Natural killer cell (primary cell): Measurements from ENCODE around the gene MAP1LC3C. TPM values are rescaled to one million over a fixed set of nuclear protein-coding genes. Genes with fewer than 3 reads are reported as not detected.

Experiments used
- ATAC-seq, 3 donors: fragments of 150-1000 bp in 2 of 3; fragments of 200-7000 bp in 1 of 3; cut with Tn5 transposase; 1 replicate in 1 of 3; 2 replicates in 2 of 3; pipeline ENCODE4 v1.10.0; 2021; ENCODE audit warnings: mild to moderate bottlenecking in 2 of 3, moderate library complexity in 2 of 3
- DNase-seq, 2 donors: peaks; one replicate each; pipeline versions ENCODE4 v3.0.0 to v3.0.0-alpha.2; 2013 to 2021; ENCODE audit warnings: mixed read lengths in 1 of 2
- H3K27ac ChIP-seq: one replicate; pipeline ENCODE4 v1.5.1; 2013; ENCODE audit warnings: mild to moderate bottlenecking, low read length
- H3K27me3 ChIP-seq: one replicate; pipeline ENCODE4 v1.6.1; 2013; ENCODE audit warnings: low read length; ENCODE audit not compliant: control insufficient read depth, insufficient read depth
- H3K36me3 ChIP-seq: one replicate; pipeline ENCODE4 v1.6.1; 2013; ENCODE audit warnings: low read length; ENCODE audit not compliant: control insufficient read depth, insufficient read depth
- H3K4me1 ChIP-seq: one replicate; pipeline ENCODE4 v1.6.1; 2013; ENCODE audit warnings: low read length; ENCODE audit not compliant: control insufficient read depth, insufficient read depth
- H3K4me3 ChIP-seq: one replicate; pipeline ENCODE4 v1.5.1; 2013; ENCODE audit warnings: low read length
- H3K9me3 ChIP-seq: one replicate; pipeline ENCODE4 v1.6.1; 2013; ENCODE audit warnings: low read length; ENCODE audit not compliant: control insufficient read depth, insufficient read depth
- H3K27ac Mint-ChIP-seq, 2 donors: one replicate each; pipeline ENCODE4 v1.8.0; 2022; ENCODE audit warnings: mild to moderate bottlenecking in 2 of 2, mixed read lengths in 2 of 2, moderate library complexity in 1 of 2
- H3K27me3 Mint-ChIP-seq, 2 donors: one replicate each; pipeline ENCODE4 v1.8.0; 2022; ENCODE audit warnings: low read depth in 2 of 2, mixed read lengths in 2 of 2
- H3K36me3 Mint-ChIP-seq: one replicate; pipeline ENCODE4 v1.8.0; 2022; ENCODE audit warnings: mixed read lengths
- H3K4me1 Mint-ChIP-seq, 2 donors: one replicate each; pipeline ENCODE4 v1.8.0; 2022; ENCODE audit warnings: mixed read lengths in 2 of 2
- H3K4me3 Mint-ChIP-seq: one replicate; pipeline ENCODE4 v1.8.0; 2022; ENCODE audit warnings: mild to moderate bottlenecking, moderate library complexity, mixed read lengths
- H3K9me3 Mint-ChIP-seq, 2 donors: one replicate each; pipeline ENCODE4 v1.8.0; 2022; ENCODE audit warnings: mixed read lengths in 2 of 2
- WGBS: methylation state at CpG from one replicate; pipeline ENCODE4 v1.1.7; 2013; ENCODE audit warnings: missing lambda C conversion rate; ENCODE audit not compliant: insufficient coverage; 5-methylcytosine and 5-hydroxymethylcytosine counted together
- intact Hi-C: fragments of 100-400 bp; cut with micrococcal nuclease; formaldehyde crosslinking; loops from one replicate; pipeline ENCODE4 v1.14.2; 2022
- total RNA-seq, 4 donors: library from RNA; stranded (reverse); fragments of 120-200 nt in 1 of 4; gene quantifications; one replicate each; pipeline versions ENCODE4 v1.2.3 to v1.2.4, GENCODE V29; 2013 to 2022
- TF ChIP-seq, protein P1 (sequence below): fragments of 200-600 bp; IDR thresholded peaks from one replicate; pipeline ENCODE4 v1.8.0; 2022; ENCODE audit warnings: antibody characterized with exemption

The MAP1LC3C gene
- total RNA-seq, 3 donors from 2014 or later (not counting 1 experiment from before 2014, with no cell fraction given), result not detected

DNA sequence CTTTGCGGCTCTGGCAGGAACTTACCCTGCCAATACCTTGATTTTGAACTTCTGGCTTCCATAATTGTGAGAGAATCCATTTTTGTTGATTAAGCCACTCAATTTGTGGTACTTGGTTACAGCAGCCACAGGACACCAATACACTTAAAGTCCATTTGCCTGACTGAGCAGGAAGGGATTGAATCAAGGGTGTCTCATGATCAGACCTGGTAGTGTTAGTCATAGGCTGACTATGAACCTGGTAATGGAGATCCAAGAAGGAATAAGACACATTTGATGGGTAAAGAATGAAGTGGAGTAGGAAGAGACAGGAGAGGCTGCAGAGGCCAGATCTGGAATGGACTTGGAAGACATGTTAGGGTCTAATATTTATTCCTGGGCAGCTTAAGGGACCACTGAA lies 31.2 kb upstream of the MAP1LC3C start:
- Histone ChIP-seq H3K9me3 (no peaks in the 10 kb centered on the region), H3K4me1 (no peaks in the 10 kb centered on the region), H3K27me3 (no peaks in the 10 kb centered on the region), H3K27ac (no peak overlapping the region), H3K4me3 (no peak overlapping the region), H3K36me3 (no peaks in the 10 kb centered on the region)
- DNase-seq (no peak), ATAC-seq (no peak)
- 94% methylated on average over 1 of the region's 1 CpG for WGBS
- no peaks in the 10 kb centered on the region for H3K36me3 Mint-ChIP-seq
- TF ChIP-seq, protein P1, sequence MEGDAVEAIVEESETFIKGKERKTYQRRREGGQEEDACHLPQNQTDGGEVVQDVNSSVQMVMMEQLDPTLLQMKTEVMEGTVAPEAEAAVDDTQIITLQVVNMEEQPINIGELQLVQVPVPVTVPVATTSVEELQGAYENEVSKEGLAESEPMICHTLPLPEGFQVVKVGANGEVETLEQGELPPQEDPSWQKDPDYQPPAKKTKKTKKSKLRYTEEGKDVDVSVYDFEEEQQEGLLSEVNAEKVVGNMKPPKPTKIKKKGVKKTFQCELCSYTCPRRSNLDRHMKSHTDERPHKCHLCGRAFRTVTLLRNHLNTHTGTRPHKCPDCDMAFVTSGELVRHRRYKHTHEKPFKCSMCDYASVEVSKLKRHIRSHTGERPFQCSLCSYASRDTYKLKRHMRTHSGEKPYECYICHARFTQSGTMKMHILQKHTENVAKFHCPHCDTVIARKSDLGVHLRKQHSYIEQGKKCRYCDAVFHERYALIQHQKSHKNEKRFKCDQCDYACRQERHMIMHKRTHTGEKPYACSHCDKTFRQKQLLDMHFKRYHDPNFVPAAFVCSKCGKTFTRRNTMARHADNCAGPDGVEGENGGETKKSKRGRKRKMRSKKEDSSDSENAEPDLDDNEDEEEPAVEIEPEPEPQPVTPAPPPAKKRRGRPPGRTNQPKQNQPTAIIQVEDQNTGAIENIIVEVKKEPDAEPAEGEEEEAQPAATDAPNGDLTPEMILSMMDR, result no peak
- H3K27me3 Mint-ChIP-seq, result peaks cover 0 to 5% of the 10 kb centered on the region in 2 donors
- H3K4me1 Mint-ChIP-seq, result no peaks in the 10 kb centered on the region
- H3K9me3 Mint-ChIP-seq, result no peaks in the 10 kb centered on the region
- intact Hi-C loops, result no loop called here
- no peak overlapping the region for H3K4me3 Mint-ChIP-seq
- H3K27ac Mint-ChIP-seq, result no peak overlapping the region

DNA sequence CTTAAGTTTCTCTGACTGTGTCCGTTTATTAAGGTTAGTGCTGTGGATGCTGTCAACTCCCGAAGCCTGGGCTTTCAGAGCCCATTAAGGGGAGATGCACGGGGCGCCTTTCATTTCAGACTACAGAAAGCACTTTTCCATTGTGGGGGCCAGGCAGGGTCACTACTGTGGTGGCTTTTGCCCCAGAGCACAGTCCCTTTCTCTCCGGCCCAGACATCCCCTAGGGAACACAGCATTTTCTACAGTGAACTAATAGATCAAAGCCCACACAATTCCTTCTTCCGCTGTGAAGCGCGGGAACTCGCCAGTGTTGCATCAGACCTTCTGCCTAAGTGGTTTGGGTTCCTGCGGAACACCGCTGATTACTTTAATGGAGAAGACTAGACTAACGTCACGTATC lies 26.8 kb upstream of the MAP1LC3C start:
- H3K27ac ChIP-seq, result no peak overlapping the region
- intact Hi-C loops, result loop anchor here (10.0 kb wide), 1 partner anchor 1299 kb away; no protein-coding TSS in a partner anchor
- H3K4me1 ChIP-seq, result no peaks in the 10 kb centered on the region
- Mint-ChIP-seq H3K36me3 (no peaks in the 10 kb centered on the region), H3K4me3 (no peak overlapping the region), H3K27me3 (peaks cover 0 to under 1% of the 10 kb centered on the region in 2 donors), H3K9me3 (no peaks in the 10 kb centered on the region), H3K27ac (no peak overlapping the region), H3K4me1 (no peaks in the 10 kb centered on the region)
- TF ChIP-seq, protein P1, result no peak
- no peaks in the 10 kb centered on the region for H3K36me3 ChIP-seq
- WGBS, result 88% methylated on average over 13 of the region's 13 CpGs
- H3K4me3 ChIP-seq, result no peak overlapping the region
- ATAC-seq (no peak), DNase-seq (no peak)
- no peaks in the 10 kb centered on the region for H3K9me3 ChIP-seq
- H3K27me3 ChIP-seq, result no peaks in the 10 kb centered on the region

DNA sequence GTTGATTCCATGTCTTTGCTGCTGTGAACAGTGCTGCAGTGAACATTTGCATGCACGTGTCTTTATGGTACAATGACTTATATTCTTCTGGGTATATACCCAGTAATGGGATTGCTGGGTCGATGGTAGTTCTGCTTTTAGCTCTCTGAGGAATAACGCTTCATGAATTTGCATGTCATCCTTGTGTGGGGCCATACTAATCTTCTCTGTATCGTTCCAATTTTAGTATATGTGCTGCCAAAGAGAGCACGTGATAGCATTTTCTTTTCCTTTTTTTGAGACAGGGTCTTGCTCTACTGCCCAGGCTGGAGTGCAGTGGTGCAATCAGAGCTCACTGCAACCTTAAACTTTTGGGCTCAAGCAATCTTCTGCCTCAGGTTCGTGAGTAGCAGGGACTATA lies 24.9 kb upstream of the MAP1LC3C start:
- DNase-seq, result no peak
- H3K27ac Mint-ChIP-seq, result no peak overlapping the region
- WGBS, result 56% methylated on average over 6 of the region's 6 CpGs
- no peaks in the 10 kb centered on the region for H3K4me1 Mint-ChIP-seq
- H3K9me3 ChIP-seq, result no peaks in the 10 kb centered on the region
- no peaks in the 10 kb centered on the region for H3K36me3 ChIP-seq
- no peaks in the 10 kb centered on the region for H3K27me3 ChIP-seq
- H3K27me3 Mint-ChIP-seq, result no peaks in the 10 kb centered on the region
- TF ChIP-seq, protein P1, result no peak
- intact Hi-C loops, result loop anchor here (10.0 kb wide), 1 partner anchor 1301 kb away; no protein-coding TSS in a partner anchor
- no peak overlapping the region for H3K4me3 Mint-ChIP-seq
- H3K36me3 Mint-ChIP-seq, result no peaks in the 10 kb centered on the region
- H3K9me3 Mint-ChIP-seq, result no peaks in the 10 kb centered on the region
- no peaks in the 10 kb centered on the region for H3K4me1 ChIP-seq
- H3K4me3 ChIP-seq, result no peak overlapping the region
- no peak for ATAC-seq
- no peak overlapping the region for H3K27ac ChIP-seq

DNA sequence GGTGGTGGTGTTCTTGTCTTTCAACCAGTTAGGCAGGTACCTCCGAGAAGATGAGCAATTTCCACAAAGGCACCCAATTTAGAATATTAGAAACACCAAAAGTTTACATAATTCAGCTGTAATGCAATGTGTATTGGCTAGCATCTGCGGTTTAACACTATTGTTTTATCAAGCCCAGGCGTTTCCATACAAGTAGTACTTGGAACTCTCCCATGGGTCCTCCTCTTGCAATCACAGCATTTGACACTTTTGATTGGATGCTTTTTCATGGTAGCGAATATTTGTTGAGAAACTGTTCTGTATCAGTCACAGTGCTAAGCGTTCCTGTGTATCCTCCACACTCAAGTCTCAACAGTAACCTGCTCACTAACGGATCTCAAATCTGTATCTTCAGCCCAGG lies 20.1 kb upstream of the MAP1LC3C start:
- H3K27me3 Mint-ChIP-seq, result peaks cover 0 to 9% of the 10 kb centered on the region in 2 donors
- no peaks in the 10 kb centered on the region for H3K9me3 Mint-ChIP-seq
- ATAC-seq (no peak), DNase-seq (no peak)
- TF ChIP-seq, protein P1, result no peak
- H3K4me1 ChIP-seq, result no peaks in the 10 kb centered on the region
- H3K4me3 ChIP-seq, result no peak overlapping the region
- H3K27ac Mint-ChIP-seq, result no peak overlapping the region
- H3K36me3 Mint-ChIP-seq, result no peaks in the 10 kb centered on the region
- intact Hi-C loops, result loop anchor here (5.0 kb wide), 1 partner anchor 487 kb away; the partner anchor contains the start of gene KMO
- no peaks in the 10 kb centered on the region for H3K9me3 ChIP-seq
- no peak overlapping the region for H3K4me3 Mint-ChIP-seq
- WGBS, result 86% methylated on average over 5 of the region's 6 CpGs
- H3K4me1 Mint-ChIP-seq, result no peaks in the 10 kb centered on the region
- no peaks in the 10 kb centered on the region for H3K36me3 ChIP-seq
- no peaks in the 10 kb centered on the region for H3K27me3 ChIP-seq
- no peak overlapping the region for H3K27ac ChIP-seq
